Activated gamma-delta T cell (primary cell): ENCODE results near the gene WDR45.

Experiments used
- DNase-seq: peaks from one replicate; lab custom pipeline; 2025; lab: John Stamatoyannopoulos, UW

Gene WDR45

GRCh38 chrX:49043220-49043986 lies 36.3 kb downstream of the WDR45 start, which contains the start of gene TFE3:
TFE3 (minus strand) TSS chrX:49043357; CDS start chrX:49043226, 131 bp downstream.
- peak; percentile 86 for DNase-seq

GRCh38 chrX:49042581-49043219 lies 37.0 kb downstream of the WDR45 start:
- DNase-seq = no peak

- no peak for DNase-seq
Observed at GRCh38 chrX:49041744-49042580, 37.7 kb downstream of the WDR45 start.

- DNase-seq = no peak
Observed at GRCh38 chrX:49040376-49040955, 39.2 kb downstream of the WDR45 start.

- no peak for DNase-seq
Observed at GRCh38 chrX:49039598-49040375, 39.9 kb downstream of the WDR45 start.

- no peak for DNase-seq
Observed at GRCh38 chrX:49037883-49038475, 41.7 kb downstream of the WDR45 start.

GRCh38 chrX:49030283-49030682 lies 49.4 kb downstream of the WDR45 start:
- DNase-seq = no peak

- no peak for DNase-seq
Observed at GRCh38 chrX:49029876-49030275, 49.8 kb downstream of the WDR45 start.
